Neural cell (in vitro differentiated cells): Measurements from ENCODE around the gene FCHSD2. TPM values are rescaled to one million over a fixed set of nuclear protein-coding genes. Genes with fewer than 3 reads are reported as not detected.

Experiments used
- H2AFZ ChIP-seq: fragments of 200-600, 300-800 bp; sonication (generic), shearing (Covaris generic); 2 replicates; pipeline ENCODE4 v1.6.0; 2014; ENCODE audit warnings: low read depth, mild to moderate bottlenecking, antibody characterized with exemption, low read length, moderate library complexity
- H3F3A ChIP-seq: fragments of 200-600 bp; shearing (Covaris generic); 2 replicates; pipeline ENCODE4 v1.6.1; 2016; ENCODE audit warnings: mild to moderate bottlenecking, moderate library complexity, mixed read lengths, antibody characterized with exemption, low read length; ENCODE audit not compliant: insufficient read depth, poor library complexity, severe bottlenecking
- H3K27ac ChIP-seq: fragments of 200-600, 300-800 bp; sonication (generic), shearing (Covaris generic); 2 replicates; pipeline ENCODE4 v1.5.1; 2014; ENCODE audit warnings: mild to moderate bottlenecking, low read length, moderate library complexity
- H3K27me3 ChIP-seq: fragments of 300-800, 200-600 bp; sonication (generic), shearing (Covaris generic); 2 replicates; pipeline ENCODE4 v1.6.0; 2014; ENCODE audit warnings: mild to moderate bottlenecking, low read depth, low read length, moderate library complexity; ENCODE audit not compliant: insufficient read depth
- H3K36me3 ChIP-seq: fragments of 300-800, 200-600 bp; sonication (generic), shearing (Covaris generic); 2 replicates; pipeline ENCODE4 v1.5.1; 2014; ENCODE audit warnings: mild to moderate bottlenecking, antibody characterized with exemption, low read length, moderate library complexity; ENCODE audit not compliant: insufficient read depth
- H3K4me2 ChIP-seq: fragments of 300-800, 200-600 bp; sonication (generic), shearing (Covaris generic); 2 replicates; pipeline ENCODE4 v1.6.0; 2014; ENCODE audit warnings: mild to moderate bottlenecking, low read length
- H3K4me3 ChIP-seq: fragments of 300-800, 200-600 bp; sonication (generic), shearing (Covaris generic); 2 replicates; pipeline ENCODE4 v1.5.1; 2014; ENCODE audit warnings: mild to moderate bottlenecking, low read length, moderate library complexity
- H3K79me2 ChIP-seq: fragments of 200-600 bp; shearing (Covaris generic); replicated peaks from 2 replicates; pipeline ENCODE4 v1.6.0; 2014; ENCODE audit warnings: mild to moderate bottlenecking, low read length, moderate library complexity; ENCODE audit not compliant: insufficient read depth
- H3K9ac ChIP-seq: fragments of 300-800, 200-600 bp; sonication (generic), shearing (Covaris generic); 2 replicates; pipeline ENCODE4 v1.6.1; 2016; ENCODE audit warnings: mild to moderate bottlenecking, low read length, mixed read lengths
- H3K9me2 ChIP-seq: fragments of 200-600 bp; shearing (Covaris generic); 2 replicates; pipeline ENCODE4 v1.6.1; 2016; ENCODE audit warnings: mild to moderate bottlenecking, low read length, mixed read lengths; ENCODE audit not compliant: insufficient read depth
- H3K9me3 ChIP-seq: fragments of 200-600, 300-800 bp; sonication (generic), shearing (Covaris generic); 2 replicates; pipeline ENCODE4 v1.6.1; 2016; ENCODE audit warnings: mild to moderate bottlenecking, mixed run types, low read length, moderate library complexity, mixed read lengths
- H4K20me1 ChIP-seq: fragments of 200-600 bp; shearing (Covaris generic); 2 replicates; pipeline ENCODE4 v1.6.1; 2016; ENCODE audit warnings: mild to moderate bottlenecking, mixed run types; ENCODE audit not compliant: insufficient read depth
- CTCF ChIP-seq: fragments of 450-650 bp; IDR thresholded peaks from 2 replicates; pipeline ENCODE4 v1.5.1; 2014; ENCODE audit warnings: antibody characterized with exemption, mild to moderate bottlenecking, moderate library complexity; ENCODE audit not compliant: poor library complexity, severe bottlenecking
- EP300 ChIP-seq: fragments of 450-650 bp; conservative IDR thresholded peaks from 2 replicates; pipeline ENCODE4 v1.6.1; 2014; ENCODE audit warnings: antibody characterized with exemption, mild to moderate bottlenecking, moderate library complexity; ENCODE audit not compliant: poor library complexity, severe bottlenecking
- EZH2 ChIP-seq: fragments of 200-600, 300-800 bp; shearing (Covaris generic), sonication (generic); IDR thresholded peaks from 2 replicates; pipeline ENCODE4 v1.6.1; 2014; ENCODE audit warnings: antibody characterized with exemption, low read length, borderline replicate concordance, mild to moderate bottlenecking; ENCODE audit not compliant: insufficient read depth, poor library complexity, severe bottlenecking
- MXI1 ChIP-seq: fragments of 450-650 bp; conservative IDR thresholded peaks from 2 replicates; pipeline ENCODE4 v1.6.1; 2014; ENCODE audit warnings: antibody characterized with exemption, mild to moderate bottlenecking; ENCODE audit not compliant: poor library complexity, severe bottlenecking
- POLR2AphosphoS5 ChIP-seq: IDR thresholded peaks from 2 replicates; pipeline ENCODE4 v1.6.1; 2012
- RAD21 ChIP-seq: fragments of 450-650 bp; conservative IDR thresholded peaks from 2 replicates; pipeline ENCODE4 v1.6.1; 2014; ENCODE audit warnings: antibody characterized with exemption, mild to moderate bottlenecking, moderate library complexity
- REST ChIP-seq: IDR thresholded peaks from 2 replicates; pipeline ENCODE4 v1.6.1; 2012; ENCODE audit warnings: borderline replicate concordance
- SMC3 ChIP-seq: fragments of 450-650 bp; conservative IDR thresholded peaks from 2 replicates; pipeline ENCODE4 v1.6.1; 2014; ENCODE audit warnings: antibody characterized with exemption, mild to moderate bottlenecking, moderate library complexity; ENCODE audit not compliant: poor library complexity
- TAF1 ChIP-seq: IDR thresholded peaks from 2 replicates; pipeline ENCODE4 v1.6.1; 2012; ENCODE audit warnings: low read depth
- polyA plus RNA-seq: library from polyadenylated mRNA; depleted of rRNA; stranded (reverse); fragments of >200 nt; gene quantifications from 2 replicates; pipeline ENCODE4 v1.2.3, GENCODE V29; 2014

FCHSD2 gene
- polyA plus RNA-seq, 1 donor from 2014 or later, result 40.8 TPM

GRCh38 chr11:73034777-73035176, 107.3 kb downstream of the FCHSD2 start:
- Histone ChIP-seq H3K9me2 (no peaks in the 10 kb centered on the region), H3K79me2 (no peaks in the 10 kb centered on the region), H3K27me3 (no peaks in the 10 kb centered on the region), H3K4me3 (no peak overlapping the region), H3K4me2 (no peak overlapping the region), H3K36me3 (no peaks in the 10 kb centered on the region), H2AFZ (no peak overlapping the region), H4K20me1 (no peaks in the 10 kb centered on the region), H3K9ac (no peak overlapping the region), H3F3A (no peaks in the 10 kb centered on the region), H3K9me3 (no peaks in the 10 kb centered on the region), H3K27ac (no peak overlapping the region)
- TF ChIP-seq EP300 (no peak), MXI1 (no peak), TAF1 (no peak), SMC3 (no peak), CTCF (no peak), EZH2 (no peak), RAD21 (no peak), REST (no peak), POLR2AphosphoS5 (no peak)

GRCh38 chr11:73034331-73034730, 107.8 kb downstream of the FCHSD2 start:
- H3K27ac ChIP-seq, result no peak overlapping the region
- no peak for TF ChIP-seq TAF1
- TF ChIP-seq CTCF, result no peak
- no peak for TF ChIP-seq RAD21
- no peak for TF ChIP-seq MXI1
- no peak for TF ChIP-seq EP300
- no peak for TF ChIP-seq EZH2
- no peak for TF ChIP-seq SMC3
- no peak for TF ChIP-seq REST
- TF ChIP-seq POLR2AphosphoS5, result no peak

More at GRCh38 chr11:73034331-73034730, 107.8 kb downstream of the FCHSD2 start:
- no peak overlapping the region for H2AFZ ChIP-seq
- H4K20me1 ChIP-seq, result no peaks in the 10 kb centered on the region
- H3K9me3 ChIP-seq, result no peaks in the 10 kb centered on the region
- H3F3A ChIP-seq, result no peaks in the 10 kb centered on the region
- no peaks in the 10 kb centered on the region for H3K36me3 ChIP-seq
- no peaks in the 10 kb centered on the region for H3K9me2 ChIP-seq
- H3K4me3 ChIP-seq, result no peak overlapping the region
- H3K9ac ChIP-seq, result no peak overlapping the region
- H3K27me3 ChIP-seq, result no peaks in the 10 kb centered on the region
- H3K79me2 ChIP-seq, result no peaks in the 10 kb centered on the region
- H3K4me2 ChIP-seq, result no peak overlapping the region
